HG02623 (cell line): Measurements from ENCODE around the gene PHTF2.
"Not testable (repeated sequence)": the region's sequence is repeated elsewhere in the genome, so short reads cannot be mapped to it uniquely, and the experiment has no call there.

ENCODE experiments used
- ATAC-seq: cut with Tn5 transposase; IDR thresholded peaks from one replicate; pipeline ENCODE4 v1.9.1; 2021; ENCODE audit warnings: moderate library complexity; ENCODE audit not compliant: unreplicated experiment

The PHTF2 gene

GRCh38 chr7:77873416-77874327 lies 75.1 kb downstream of the PHTF2 start:
- ATAC-seq: not testable (repeated sequence)

- no peak for ATAC-seq
These were observed 79.2 kb downstream of the PHTF2 start for GRCh38 chr7:77877791-77878190.

GRCh38 chr7:77878500-77878899 lies 79.9 kb downstream of the PHTF2 start:
- ATAC-seq: no peak

GRCh38 chr7:77879272-77879671 lies 80.7 kb downstream of the PHTF2 start:
- no peak for ATAC-seq

DNA sequence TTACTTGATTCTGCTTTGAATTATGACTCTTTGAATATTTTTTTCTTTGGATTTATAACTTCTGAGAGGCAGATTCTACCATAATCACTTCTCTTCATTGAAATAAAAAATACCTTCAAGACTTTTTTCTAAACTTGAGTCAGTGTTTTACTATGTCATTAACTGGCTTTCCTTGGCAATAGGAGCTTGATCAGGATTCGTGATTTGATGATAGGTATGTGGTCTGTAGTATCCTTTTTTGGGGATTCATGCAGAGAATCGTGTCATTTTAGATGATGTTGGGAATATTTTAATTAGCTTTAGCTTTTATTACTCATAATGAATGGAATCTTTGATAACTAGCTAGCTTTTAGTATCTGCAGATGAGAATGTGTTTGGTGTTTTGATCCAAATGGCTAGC lies 83.3 kb downstream of the PHTF2 start:
- ATAC-seq: no peak

DNA sequence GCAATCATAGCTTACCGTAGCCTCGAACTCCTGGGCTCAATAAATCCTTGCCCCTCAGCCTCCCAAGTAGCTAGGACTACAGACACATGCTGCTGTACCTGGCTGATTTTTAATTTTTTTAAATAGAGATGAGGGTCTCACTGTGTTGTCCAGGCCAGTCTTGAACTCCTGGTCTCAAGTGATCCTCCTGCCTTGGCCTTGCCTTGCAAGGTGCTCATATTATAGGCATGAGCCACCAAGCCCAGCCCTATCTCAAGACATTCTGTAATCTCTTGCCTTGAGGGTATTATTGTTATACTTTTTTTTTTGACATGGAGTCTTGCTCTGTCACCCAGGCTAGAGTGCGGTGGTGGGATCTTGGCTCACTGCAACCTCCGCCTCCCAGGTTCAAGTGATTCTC lies 86.6 kb downstream of the PHTF2 start:
- no peak for ATAC-seq

DNA sequence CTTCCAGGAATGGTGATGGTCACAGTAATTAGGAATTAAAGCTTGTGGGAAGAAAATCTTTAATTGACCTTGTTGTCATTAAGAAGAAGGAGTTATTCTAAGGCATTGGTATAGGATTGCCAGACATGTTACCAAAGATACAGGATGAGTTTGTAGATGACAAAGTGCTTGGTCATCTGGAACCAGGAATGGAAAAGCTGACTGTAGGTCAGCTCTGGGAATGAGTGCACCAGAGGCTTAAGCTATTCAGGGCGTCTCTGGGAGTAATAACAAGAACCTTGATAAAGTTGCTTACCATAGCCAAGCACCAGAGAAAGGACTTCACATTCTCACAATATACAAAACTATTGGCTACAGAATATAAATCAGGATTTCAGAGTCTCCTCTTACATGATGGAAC lies 89.0 kb downstream of the PHTF2 start:
- ATAC-seq: no peak

DNA sequence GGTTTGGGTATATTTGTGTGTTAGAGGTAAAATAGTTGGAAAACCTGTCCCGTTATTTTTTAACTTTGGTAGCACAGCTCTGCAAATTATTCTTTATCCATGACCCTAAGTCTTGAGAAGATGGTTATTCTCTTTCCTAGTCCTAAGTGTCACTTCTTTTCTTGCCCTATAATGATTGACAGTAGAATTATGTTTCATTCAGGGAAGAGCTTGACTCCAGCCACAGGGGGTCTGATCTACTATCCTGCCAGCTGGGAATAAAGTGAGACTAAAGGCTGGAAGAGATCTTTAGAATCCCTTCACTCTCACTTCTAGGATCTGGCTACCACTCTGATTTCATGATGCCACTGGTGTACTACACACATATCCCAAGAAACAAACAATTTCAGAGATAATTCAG lies 90.4 kb downstream of the PHTF2 start:
- ATAC-seq: no peak

- no peak for ATAC-seq
These were observed 95.2 kb downstream of the PHTF2 start for GRCh38 chr7:77893813-77894212.

DNA sequence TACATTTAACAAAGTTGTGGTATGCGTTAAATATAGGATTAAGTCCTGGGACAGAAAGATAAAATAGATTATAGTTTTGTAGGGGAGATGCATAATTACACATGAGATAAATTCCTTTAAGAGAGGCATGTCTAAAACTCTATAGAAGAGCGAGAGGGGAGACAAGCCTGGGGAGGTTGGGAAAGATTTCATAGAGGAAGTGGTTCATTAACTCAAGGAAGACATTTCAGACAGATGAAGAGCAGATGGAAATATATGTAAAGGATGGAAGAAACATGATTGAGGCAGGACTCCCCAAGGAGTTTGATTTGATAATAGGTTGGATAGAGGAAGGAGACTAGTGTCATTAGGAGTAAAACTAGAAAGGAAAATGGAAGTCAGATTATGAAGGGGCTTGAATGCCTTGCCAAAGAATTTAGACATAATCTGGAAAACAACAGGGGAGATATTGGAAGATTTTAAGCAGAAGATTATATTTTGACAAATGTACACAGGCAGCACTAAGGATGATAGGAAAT lies 96.1 kb downstream of the PHTF2 start:
- ATAC-seq: no peak

GRCh38 chr7:77895905-77896304 lies 97.3 kb downstream of the PHTF2 start:
- no peak for ATAC-seq

- ATAC-seq: no peak
These were observed 98.5 kb downstream of the PHTF2 start for GRCh38 chr7:77897004-77897547.

DNA sequence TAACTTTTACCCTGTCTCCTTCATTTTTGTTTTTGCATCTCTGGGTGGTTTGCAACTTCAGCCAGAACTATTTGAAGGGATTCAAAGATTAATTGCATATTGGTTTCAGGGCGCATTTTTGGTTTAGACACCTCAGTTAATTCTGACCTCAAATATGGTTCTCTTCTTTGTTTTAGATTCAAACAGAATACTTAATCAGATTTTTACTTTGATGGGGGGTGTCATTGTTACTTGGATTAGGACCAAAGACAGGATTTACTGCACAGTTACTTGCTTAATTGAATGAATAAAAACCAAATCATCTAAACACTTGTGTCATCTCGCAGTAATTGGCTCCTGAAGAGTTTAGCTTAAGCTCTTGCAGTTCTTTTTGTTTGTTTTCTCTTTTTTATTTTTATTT lies 100.9 kb downstream of the PHTF2 start:
- ATAC-seq: no peak

- no peak for ATAC-seq
These were observed 105.0 kb downstream of the PHTF2 start for GRCh38 chr7:77903597-77903996.

GRCh38 chr7:77904252-77904651 lies 105.7 kb downstream of the PHTF2 start:
- ATAC-seq: no peak

- no peak for ATAC-seq
These were observed 108.7 kb downstream of the PHTF2 start for GRCh38 chr7:77907281-77907680.

- no peak for ATAC-seq
These were observed 110.1 kb downstream of the PHTF2 start for GRCh38 chr7:77908664-77909063.

DNA sequence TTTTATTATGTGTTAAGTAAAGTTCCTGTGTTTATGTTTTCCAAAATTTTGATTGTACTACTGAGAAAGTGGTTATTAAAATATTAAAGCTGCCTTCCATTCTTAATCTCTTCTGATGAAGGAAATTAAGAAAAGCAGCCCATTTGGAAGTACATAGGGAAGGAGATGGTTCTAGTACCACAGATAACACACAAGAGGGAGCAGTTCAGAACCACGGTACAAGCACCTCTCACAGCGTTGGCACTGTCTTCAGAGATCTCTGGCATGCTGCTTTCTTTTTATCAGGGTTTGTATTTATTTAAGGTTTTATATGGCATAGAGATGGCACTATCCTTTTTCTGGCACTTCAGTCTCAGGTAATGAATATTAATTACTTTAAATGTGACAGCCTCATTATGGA lies 111.6 kb downstream of the PHTF2 start:
- no peak for ATAC-seq

- ATAC-seq: no peak
These were observed 113.7 kb downstream of the PHTF2 start for GRCh38 chr7:77912293-77912692.

GRCh38 chr7:77913977-77914607 lies 115.5 kb downstream of the PHTF2 start:
- ATAC-seq: no peak

DNA sequence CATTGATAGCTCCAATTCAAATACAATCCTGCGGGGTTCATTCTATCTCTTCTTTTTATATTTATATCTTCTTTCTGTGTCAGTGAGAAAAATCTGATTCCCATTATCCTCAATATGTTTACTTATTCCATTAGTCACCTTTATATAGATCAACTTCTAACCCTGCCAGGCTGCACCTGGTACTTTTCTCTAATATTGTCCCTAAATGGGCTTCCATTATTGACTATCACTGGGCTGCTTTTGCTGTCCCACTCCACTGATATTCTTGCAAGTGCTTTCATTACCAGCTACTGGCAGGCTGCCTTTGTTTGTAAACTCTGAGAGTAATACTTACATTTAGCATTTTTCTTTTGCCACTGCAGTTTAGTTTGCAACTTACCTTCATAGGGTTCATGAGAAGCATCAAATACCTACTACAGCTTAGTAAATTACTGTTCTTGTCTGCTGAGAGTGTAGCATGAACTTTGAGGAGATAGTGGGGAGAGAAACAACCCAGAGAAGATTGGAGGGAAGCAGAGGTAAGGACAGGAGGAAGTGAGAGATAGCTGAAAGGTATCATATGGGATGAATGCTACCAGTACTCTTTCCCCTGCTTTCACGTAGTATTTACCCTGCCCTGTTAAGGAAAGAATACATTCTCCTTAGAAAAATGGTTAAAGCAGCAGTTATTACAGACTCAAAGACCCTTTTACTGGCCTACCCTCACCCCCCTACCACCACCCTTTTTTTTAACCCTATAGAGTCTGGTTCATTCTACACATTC lies 119.1 kb downstream of the PHTF2 start:
- no peak for ATAC-seq
